Upper lobe of left lung (tissue), 6 donors: ENCODE measurements around the gene SLC28A1. TPM values are rescaled to one million over a fixed set of nuclear protein-coding genes. Genes with fewer than 3 reads are reported as not detected.

Source experiments
- ATAC-seq, 2 donors: fragments of 200-7000 bp; cut with Tn5 transposase; one replicate each; pipeline ENCODE4 v1.9.1; 2022; ENCODE audit warnings: mild to moderate bottlenecking in 2 of 2, moderate library complexity in 2 of 2; ENCODE audit not compliant: low FRiP score in 2 of 2
- DNase-seq, 2 donors: peaks; one replicate each; pipeline ENCODE4 v3.0.0-alpha.2; 2019 to 2020
- H3K27ac ChIP-seq, 4 donors: fragments of 200-600 bp; sonication (generic); one replicate each; pipeline ENCODE4 v1.5.1; 2016 to 2019
- H3K27me3 ChIP-seq, 4 donors: fragments of 200-600 bp; sonication (generic); one replicate each; pipeline ENCODE4 v1.5.1; 2017 to 2019
- H3K36me3 ChIP-seq, 4 donors: fragments of 200-600 bp; sonication (generic); one replicate each; pipeline ENCODE4 v1.5.1; 2016 to 2019
- H3K4me1 ChIP-seq, 4 donors: fragments of 200-600 bp; sonication (generic); one replicate each; pipeline ENCODE4 v1.5.1; 2018 to 2019
- H3K4me3 ChIP-seq, 4 donors: fragments of 200-600 bp; sonication (generic); one replicate each; pipeline ENCODE4 v1.5.1; 2017 to 2019; ENCODE audit warnings: mild to moderate bottlenecking in 2 of 4, moderate library complexity in 1 of 4
- H3K9me3 ChIP-seq, 4 donors: fragments of 200-600 bp; sonication (generic); one replicate each; pipeline ENCODE4 v1.5.1; 2018 to 2019
- EP300 ChIP-seq, 4 donors: sonication (generic); formaldehyde crosslinking; IDR thresholded peaks; one replicate each; pipeline ENCODE4 v1.5.1; 2017; ENCODE audit warnings: antibody characterized with exemption in 4 of 4, control low read depth in 2 of 4
- POLR2A ChIP-seq, 4 donors: fragments of 450-650 bp; IDR thresholded peaks; one replicate each; pipeline ENCODE4 v1.5.1; 2016 to 2017; ENCODE audit warnings: antibody characterized with exemption in 4 of 4, mild to moderate bottlenecking in 2 of 4
- POLR2AphosphoS5 ChIP-seq, 2 donors: sonication (generic); formaldehyde crosslinking; IDR thresholded peaks; one replicate each; pipeline ENCODE4 v1.5.1; 2017; ENCODE audit warnings: antibody characterized with exemption in 2 of 2
- WGBS, 2 donors: methylation state at CpG; one replicate each; pipeline ENCODE4 v1.1.5; 2017 to 2018; 5-methylcytosine and 5-hydroxymethylcytosine counted together
- total RNA-seq, 6 donors: library from RNA; depleted of rRNA in 4 of 6; stranded (reverse); fragments of >200 nt in 4 of 6; gene quantifications; one replicate each; pipeline versions ENCODE4 v1.1.0 to v1.2.1, GENCODE V29; 2016 to 2021
- TF ChIP-seq, protein P1 (sequence below), 6 experiments: fragments of 450-650 bp in 4 of 6; fragments of 200-600 bp in 2 of 6; sonication (generic) in 2 of 6; IDR thresholded peaks; one replicate each; pipeline ENCODE4 v1.5.1; 2016 to 2019; ENCODE audit warnings: antibody characterized with exemption in 6 of 6
- donor health status: DM: no; HTN: no; CAD: no; lungs with moderate emphysema.
- donor health status: DM: no; HTN: yes; CAD: no; lungs with severe emphysema.

Gene SLC28A1
- total RNA-seq, 6 donors from 2014 or later, result not detected

DNA sequence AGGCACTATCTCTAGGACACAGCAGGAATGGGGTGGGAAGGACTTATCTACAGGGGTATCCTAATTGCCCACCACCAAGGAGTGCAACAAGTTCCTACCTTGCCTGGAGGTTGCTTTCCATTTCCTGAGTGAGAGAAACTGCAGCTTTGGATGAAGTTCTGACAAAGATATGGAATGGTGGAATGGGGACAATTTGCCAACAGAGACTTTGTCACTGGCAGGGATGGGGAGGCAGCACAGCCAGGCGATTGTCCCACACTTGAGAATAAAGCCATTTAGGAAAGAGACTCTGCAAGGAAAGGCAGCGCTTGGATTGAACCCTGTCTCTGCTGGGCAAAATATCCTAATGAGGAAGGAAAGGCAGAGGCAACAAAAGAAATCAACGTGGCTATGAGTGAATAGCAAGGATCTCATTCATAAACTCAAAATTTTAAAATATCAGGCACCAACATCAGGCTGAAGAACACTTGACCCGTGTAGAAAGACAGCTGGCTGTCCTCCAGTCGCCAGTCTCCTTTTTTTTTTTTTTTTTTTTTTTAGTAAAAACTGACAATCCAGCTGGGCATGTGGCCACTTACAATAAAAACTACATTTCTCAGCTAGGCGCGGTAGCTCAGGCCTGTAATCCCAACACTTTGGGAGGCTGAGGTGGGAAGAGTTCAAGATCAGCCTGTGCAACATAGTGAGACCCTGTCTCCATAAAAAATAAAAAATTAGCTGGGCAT is 65.5 kb downstream of the SLC28A1 start:
- no peak for DNase-seq
- H3K4me1 ChIP-seq, result peaks cover 0 to 4% (median 0%) of the 10 kb centered on the region in 4 donors
- WGBS, 2 donors, result 56 to 57% methylated on average over 7 of the region's 7 CpGs

DNA sequence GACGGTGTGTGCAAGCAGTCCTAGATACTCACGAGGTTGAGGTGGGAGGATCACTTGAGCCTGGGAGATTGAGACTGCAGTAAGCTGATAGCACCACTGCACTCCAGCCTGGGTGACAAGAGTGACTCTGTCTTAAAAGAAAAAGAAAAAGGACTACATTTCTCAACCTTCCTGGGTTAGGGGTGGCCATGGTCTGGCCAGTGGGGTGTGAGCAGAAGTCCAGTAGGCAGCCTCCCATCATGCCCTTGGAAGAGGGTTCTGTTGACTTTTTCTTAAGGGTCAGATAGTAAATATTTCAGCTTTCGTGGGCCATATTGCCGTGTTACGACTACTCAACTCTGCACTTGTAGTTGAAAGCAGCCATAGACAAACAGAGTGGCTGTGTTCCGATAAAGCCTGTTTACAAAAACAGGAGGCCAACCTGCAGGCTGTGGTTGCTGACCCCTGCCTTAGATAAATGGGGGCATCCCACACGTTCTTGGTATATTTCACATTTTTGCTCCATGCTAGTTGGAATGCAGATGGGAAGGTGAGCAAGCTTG is 66.2 kb downstream of the SLC28A1 start:
- Histone ChIP-seq H3K4me3 (no peak overlapping the region), H3K27ac (no peak overlapping the region), H3K9me3 (no peaks in the 10 kb centered on the region), H3K4me1 (peaks cover 0 to 7% (median 3%) of the 10 kb centered on the region in 4 donors), H3K36me3 (no peaks in the 10 kb centered on the region), H3K27me3 (no peaks in the 10 kb centered on the region)
- no peak for TF ChIP-seq POLR2AphosphoS5 (IDR thresholded peaks at IDR 0.05)
- TF ChIP-seq, protein P1, sequence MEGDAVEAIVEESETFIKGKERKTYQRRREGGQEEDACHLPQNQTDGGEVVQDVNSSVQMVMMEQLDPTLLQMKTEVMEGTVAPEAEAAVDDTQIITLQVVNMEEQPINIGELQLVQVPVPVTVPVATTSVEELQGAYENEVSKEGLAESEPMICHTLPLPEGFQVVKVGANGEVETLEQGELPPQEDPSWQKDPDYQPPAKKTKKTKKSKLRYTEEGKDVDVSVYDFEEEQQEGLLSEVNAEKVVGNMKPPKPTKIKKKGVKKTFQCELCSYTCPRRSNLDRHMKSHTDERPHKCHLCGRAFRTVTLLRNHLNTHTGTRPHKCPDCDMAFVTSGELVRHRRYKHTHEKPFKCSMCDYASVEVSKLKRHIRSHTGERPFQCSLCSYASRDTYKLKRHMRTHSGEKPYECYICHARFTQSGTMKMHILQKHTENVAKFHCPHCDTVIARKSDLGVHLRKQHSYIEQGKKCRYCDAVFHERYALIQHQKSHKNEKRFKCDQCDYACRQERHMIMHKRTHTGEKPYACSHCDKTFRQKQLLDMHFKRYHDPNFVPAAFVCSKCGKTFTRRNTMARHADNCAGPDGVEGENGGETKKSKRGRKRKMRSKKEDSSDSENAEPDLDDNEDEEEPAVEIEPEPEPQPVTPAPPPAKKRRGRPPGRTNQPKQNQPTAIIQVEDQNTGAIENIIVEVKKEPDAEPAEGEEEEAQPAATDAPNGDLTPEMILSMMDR (IDR thresholded peaks at IDR 0.05), result no peak
- no peak for TF ChIP-seq POLR2A (IDR thresholded peaks at IDR 0.05)
- no peak for TF ChIP-seq EP300 (IDR thresholded peaks at IDR 0.05)
- WGBS, 2 donors, result 74 to 76% methylated on average over 7 of the region's 7 CpGs
- no peak for ATAC-seq
- no peak for DNase-seq

More for the DNA sequence above, 65.5 kb downstream of the SLC28A1 start:
- Histone ChIP-seq H3K36me3 (no peaks in the 10 kb centered on the region), H3K4me3 (no peak overlapping the region), H3K27ac (no peak overlapping the region), H3K9me3 (no peaks in the 10 kb centered on the region), H3K27me3 (no peaks in the 10 kb centered on the region)
- no peak for ATAC-seq
- TF ChIP-seq POLR2AphosphoS5 (IDR thresholded peaks at IDR 0.05), result no peak

DNA sequence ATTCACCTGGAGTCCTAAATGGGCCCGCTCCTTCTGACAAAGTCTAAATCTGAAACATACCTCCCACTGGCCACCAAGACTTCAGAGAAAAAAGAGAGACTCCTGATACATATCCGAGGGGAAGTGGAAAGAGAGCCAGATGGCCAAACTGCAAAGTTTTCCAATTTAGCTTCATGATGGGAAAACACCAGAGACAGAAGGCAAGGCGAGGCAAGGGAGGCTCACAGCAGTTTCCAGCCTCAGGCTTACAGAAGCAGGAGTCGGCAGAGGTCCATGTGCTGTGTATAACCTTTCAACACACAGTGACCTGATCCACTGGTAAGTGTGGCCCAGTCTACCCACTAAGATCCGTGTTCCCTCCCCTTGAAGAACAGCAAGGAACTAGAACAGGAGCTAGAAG is 67.3 kb downstream of the SLC28A1 start:
- Histone ChIP-seq H3K9me3 (no peaks in the 10 kb centered on the region), H3K36me3 (no peaks in the 10 kb centered on the region), H3K27ac (no peak overlapping the region), H3K27me3 (no peaks in the 10 kb centered on the region), H3K4me1 (peaks cover 0 to 9% (median 6%) of the 10 kb centered on the region in 4 donors), H3K4me3 (no peak overlapping the region)
- WGBS, 2 donors, result 88 to 94% methylated on average over 4 to 5 of the region's 5 CpGs
- ATAC-seq (no peak), DNase-seq (no peak)
- TF ChIP-seq POLR2A (IDR thresholded peaks at IDR 0.05) (no peak), POLR2AphosphoS5 (IDR thresholded peaks at IDR 0.05) (no peak), EP300 (IDR thresholded peaks at IDR 0.05) (no peak)
- TF ChIP-seq, protein P1 (IDR thresholded peaks at IDR 0.05), result no peak

DNA sequence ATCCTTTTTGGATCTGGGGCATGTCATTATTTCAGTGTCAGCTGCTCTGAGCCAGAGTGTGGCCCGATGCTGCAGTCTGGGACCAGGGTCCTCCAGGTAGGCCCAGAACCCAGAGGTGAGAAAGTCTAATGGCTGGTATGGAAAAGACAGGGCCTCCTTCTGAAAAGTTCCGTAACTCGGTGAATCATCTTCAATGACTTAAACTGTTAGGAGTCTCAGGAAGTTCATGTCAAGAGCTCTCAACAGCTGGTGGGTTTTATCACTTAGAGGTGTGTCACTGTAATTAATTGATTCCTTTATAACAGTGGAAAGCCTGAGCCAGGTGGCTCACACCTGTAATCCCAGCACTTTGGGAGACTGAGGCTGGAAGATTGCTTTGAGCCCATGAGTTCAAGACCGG is 68.7 kb downstream of the SLC28A1 start:
- DNase-seq, result no peak
- WGBS, 2 donors, result 91 to 92% methylated on average over 4 of the region's 4 CpGs

DNA sequence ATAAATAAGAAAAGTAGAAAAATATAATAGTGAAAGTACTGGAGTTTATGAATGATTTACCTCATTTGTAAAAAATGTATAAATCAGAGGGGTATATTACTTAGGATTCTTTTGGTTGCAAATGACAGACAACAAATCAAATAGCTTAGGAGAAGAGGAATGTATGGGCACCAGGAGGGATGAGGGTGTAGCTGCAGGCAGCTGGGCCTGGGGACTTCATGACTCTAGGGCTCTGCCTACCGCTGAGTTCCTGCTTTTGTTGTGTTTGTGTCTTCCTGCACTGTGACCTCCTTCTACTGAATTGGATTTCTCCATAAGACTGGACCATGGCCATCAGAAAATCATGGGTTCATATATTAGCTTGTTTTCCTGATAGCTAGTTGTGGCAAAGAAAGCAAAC is 69.3 kb downstream of the SLC28A1 start:
- H3K36me3 ChIP-seq, result no peaks in the 10 kb centered on the region
- H3K4me3 ChIP-seq, result no peak overlapping the region
- H3K4me1 ChIP-seq, result peaks cover 0 to 9% (median 6%) of the 10 kb centered on the region in 4 donors
- no peaks in the 10 kb centered on the region for H3K9me3 ChIP-seq
- 24 to 62% methylated on average over 1 of the region's 1 CpG for WGBS, 2 donors
- TF ChIP-seq EP300 (IDR thresholded peaks at IDR 0.05) (no peak), POLR2A (IDR thresholded peaks at IDR 0.05) (no peak), POLR2AphosphoS5 (IDR thresholded peaks at IDR 0.05) (no peak)
- TF ChIP-seq, protein P1 (IDR thresholded peaks at IDR 0.05), result no peak
- H3K27ac ChIP-seq, result no peak overlapping the region
- H3K27me3 ChIP-seq, result no peaks in the 10 kb centered on the region
- no peak for ATAC-seq
- DNase-seq, result no peak

More for the DNA sequence above, 68.7 kb downstream of the SLC28A1 start:
- TF ChIP-seq POLR2AphosphoS5 (IDR thresholded peaks at IDR 0.05) (no peak), EP300 (IDR thresholded peaks at IDR 0.05) (no peak), POLR2A (IDR thresholded peaks at IDR 0.05) (no peak)
- TF ChIP-seq, protein P1 (IDR thresholded peaks at IDR 0.05), result no peak
- no peaks in the 10 kb centered on the region for H3K27me3 ChIP-seq
- H3K4me1 ChIP-seq, result peaks cover 0 to 9% (median 6%) of the 10 kb centered on the region in 4 donors
- no peaks in the 10 kb centered on the region for H3K36me3 ChIP-seq
- no peaks in the 10 kb centered on the region for H3K9me3 ChIP-seq
- no peak for ATAC-seq
- no peak overlapping the region for H3K27ac ChIP-seq
- no peak overlapping the region for H3K4me3 ChIP-seq
